HG03159 (cell line): ENCODE results near the gene LRG1.

ENCODE experiments used
- ATAC-seq: cut with Tn5 transposase; IDR thresholded peaks from one replicate; pipeline ENCODE4 v1.9.1; 2021; ENCODE audit warnings: mild to moderate bottlenecking, moderate library complexity; ENCODE audit not compliant: unreplicated experiment

LRG1 gene

GRCh38 chr19:4539693-4540581 is at the start of gene LRG1:
Gene LRG1 (minus strand): TSS chr19:4540036. CDS start chr19:4540013, 23 bp downstream.
- ATAC-seq = no peak

DNA sequence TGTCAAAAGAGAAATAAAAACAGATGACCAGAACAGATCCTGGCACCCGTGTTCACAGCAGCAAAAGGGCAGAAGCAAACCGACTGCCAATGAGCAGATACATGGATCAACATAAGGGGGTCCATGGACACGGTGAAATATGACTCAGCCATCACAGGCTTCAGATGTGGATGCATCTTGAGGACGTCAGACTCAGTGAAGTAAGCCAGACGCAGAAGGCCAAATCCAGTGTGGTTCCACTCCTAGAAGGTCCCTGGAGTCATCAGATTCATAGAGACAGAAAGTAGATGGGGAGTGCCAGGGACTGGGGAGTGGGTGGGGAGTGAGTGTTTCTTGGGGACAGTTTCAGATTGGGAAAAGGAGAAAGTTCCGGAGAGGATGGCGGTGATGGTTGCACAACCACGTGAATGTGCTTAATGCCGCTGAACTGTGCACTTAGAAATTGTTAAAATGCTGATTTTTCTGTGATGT is 48.5 kb upstream of the LRG1 start:
- ATAC-seq = no peak

DNA sequence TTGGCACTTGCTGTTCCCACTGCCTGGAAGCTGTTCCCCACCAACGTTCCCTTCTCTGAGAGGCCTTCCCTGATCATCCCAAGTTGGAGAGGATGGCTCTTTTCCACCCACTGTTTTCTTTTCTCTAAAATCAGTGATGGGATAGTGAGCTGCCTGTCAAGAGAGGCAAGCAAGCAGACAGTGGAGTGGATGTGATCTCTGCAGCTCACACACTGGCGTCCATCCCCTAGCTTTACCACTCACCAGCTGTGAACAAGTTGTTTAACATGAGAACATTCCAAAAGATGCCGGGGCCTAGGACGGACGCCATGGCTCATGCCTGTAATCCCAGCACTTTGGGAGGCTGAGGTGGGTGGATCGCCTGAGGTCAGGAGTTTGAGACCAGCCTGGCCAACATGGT is 47.7 kb upstream of the LRG1 start:
- ATAC-seq = no peak

DNA sequence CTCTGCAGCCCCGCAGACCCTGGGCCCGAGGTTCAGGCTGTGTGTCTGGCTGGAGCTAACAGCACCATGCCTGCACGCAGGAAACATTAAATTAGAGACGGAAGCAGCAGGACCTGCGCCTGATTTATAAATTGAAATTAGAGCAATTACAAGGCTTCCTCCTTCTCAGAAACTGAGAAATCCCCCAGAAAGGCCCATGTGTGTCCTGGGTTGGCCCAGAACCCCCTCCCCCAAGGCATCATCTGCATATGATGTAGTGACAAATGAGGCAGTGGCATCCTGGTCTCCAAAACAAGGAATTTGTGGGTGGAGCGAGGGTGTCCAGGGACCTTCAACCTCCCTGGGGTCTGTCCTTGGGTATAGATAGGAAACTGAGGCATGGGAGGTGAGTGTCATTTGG is 46.9 kb upstream of the LRG1 start:
- no peak for ATAC-seq

DNA sequence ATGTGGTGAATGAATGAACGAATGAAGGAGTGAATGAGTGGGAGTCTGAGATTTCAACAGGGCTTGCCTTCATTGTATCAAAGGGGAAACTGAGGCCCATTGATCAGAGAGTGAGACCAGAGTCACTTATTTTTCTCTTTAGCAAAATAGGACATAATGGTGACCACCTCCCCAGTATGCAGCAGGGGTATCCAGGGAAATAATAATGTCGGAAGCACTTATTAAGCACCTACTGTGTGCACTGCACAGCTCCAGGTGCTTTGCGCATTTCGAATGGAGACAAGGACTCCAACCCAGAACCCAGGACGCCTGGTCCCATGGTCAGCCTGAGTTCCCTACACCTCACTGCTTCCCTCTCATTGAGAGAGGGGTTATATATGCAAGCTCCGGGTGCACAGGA is 46.4 kb upstream of the LRG1 start:
- ATAC-seq = no peak

- no peak for ATAC-seq
These were observed 45.7 kb upstream of the LRG1 start for GRCh38 chr19:4585556-4585955.

DNA sequence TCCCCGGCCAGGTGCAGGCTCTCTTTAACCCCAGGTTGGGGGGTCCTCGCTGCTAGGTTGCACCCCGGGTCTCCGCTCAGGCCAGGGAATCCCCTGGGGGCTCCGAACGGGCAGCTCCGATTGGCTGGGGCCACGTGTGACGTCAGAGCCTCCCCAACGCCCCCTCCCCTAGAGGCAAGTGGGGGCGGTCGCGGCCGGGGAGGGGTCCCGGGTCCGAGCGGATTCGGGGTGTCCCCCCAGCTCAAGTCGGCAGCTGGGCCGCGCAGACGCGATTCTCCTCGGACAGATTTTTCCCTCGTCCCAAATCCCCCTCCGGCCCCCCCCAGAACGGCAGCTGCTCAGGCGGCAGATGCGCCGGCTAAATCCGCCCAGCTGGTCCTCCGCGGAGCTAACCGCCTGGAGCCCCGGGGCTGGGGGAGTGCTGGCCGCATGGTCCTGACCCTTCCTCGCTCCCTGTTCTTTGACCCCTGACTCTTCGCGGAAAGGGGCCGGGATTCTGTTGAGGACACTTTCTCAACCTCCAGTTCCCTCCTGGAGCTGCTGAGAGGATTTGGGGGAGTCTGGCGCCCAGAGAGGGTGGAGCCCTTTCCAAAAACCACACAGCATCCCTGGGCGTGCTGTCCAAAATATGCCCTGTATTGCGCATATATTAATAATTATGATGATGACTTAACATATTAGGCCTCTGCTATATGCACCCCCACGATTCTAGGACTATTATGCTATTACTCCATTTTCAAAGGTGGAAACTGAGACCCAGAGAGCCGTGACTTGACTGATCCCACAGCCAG is 45.0 kb upstream of the LRG1 start:
- no peak for ATAC-seq

DNA sequence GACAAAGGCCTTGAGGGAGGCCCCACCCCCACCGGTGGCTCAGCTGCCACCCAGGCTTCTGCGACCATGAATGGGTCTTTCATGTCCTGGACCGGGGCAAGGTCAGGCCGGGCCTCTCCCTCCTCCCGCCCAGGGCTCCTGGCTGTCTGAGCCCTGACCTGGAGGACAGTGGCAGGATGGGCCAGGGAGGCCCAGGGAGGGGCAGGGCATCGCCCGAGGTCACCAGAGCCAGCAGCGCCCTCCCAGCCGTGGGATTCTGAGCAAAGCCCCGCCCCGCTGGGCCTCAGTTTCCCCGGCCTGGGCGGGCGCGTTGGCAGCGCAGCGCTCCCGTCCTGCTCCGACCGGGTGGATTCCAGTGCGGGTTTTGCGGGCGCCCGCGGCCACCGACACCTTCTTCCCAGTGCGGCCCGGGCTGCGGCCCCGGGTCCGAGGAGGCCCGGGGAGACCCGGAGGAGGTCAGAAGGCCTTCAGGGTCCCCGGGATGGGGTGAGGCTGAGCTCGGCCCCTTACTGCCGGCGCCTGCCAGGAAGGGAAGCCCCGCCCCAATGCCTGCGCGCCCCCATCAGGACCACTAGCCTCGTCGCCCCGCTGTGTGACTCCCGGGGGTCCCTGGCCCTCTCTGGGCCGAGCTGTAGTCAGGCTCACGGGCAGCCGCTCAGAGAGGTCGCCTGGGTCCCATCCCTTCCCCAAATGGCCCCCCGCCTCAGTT is 44.3 kb upstream of the LRG1 start:
- no peak for ATAC-seq

DNA sequence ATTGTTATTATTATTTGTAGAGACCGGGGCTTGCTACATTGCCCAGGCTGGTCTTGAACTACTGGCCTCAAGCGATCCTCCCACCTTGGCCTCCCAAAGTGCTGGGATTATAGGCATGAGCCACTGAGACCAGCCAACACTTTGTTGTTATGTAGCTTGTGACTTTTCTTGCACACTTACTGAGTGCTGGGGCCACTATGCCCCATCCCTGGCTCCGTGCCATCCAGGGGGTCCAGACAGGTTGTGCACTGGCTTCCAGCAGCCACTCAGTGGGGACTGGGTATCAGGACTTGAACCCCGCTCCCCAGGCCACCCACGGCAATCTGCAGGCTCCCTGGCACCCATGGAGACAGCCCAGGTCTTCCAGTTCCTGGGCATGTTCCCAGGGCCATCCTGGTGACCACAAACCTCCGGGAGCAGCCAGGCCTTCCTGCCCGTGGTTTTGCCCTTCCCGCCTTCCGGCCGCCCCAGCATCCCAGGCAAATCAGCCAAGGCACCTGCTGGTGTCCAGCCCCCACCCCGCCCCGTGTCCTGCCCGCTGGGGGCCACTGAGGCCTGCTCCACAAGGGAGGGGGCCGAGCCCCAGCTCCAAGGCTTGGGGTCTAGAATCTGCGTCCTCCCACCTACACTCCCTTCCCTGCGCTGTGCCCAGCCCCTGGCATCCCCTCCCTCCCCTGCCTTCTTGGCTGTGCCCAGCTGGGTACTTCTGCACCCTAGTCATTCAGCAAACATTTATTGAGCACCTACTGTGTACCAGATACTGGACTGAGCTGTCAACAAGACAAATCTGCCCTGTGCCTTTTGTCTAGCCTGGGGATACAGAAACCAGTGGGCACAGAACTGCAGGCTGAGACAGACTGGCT is 43.4 kb upstream of the LRG1 start:
- ATAC-seq = no peak

GRCh38 chr19:4581666-4582553 is 42.1 kb upstream of the LRG1 start:
- ATAC-seq = no peak

- no peak for ATAC-seq
These were observed 41.3 kb upstream of the LRG1 start for GRCh38 chr19:4580961-4581665.

- no peak for ATAC-seq
These were observed 40.4 kb upstream of the LRG1 start for GRCh38 chr19:4580021-4580901.

- no peak for ATAC-seq
These were observed 39.6 kb upstream of the LRG1 start for GRCh38 chr19:4579389-4579788.

GRCh38 chr19:4578552-4579248 is 38.9 kb upstream of the LRG1 start:
- ATAC-seq = no peak

GRCh38 chr19:4577020-4577782 is 37.4 kb upstream of the LRG1 start:
- ATAC-seq = no peak
